GM10248 (cell line): ENCODE results near the gene PRKCZ.

Source experiments
- CTCF ChIA-PET: fragments of 300-600 bp; sonication (Branson Sonifier 250); formaldehyde crosslinking; extraction: SDS; loops from one replicate; lab custom pipeline; 2021; ENCODE audit warnings: antibody characterized with exemption; lab: Yijun Ruan, JAX
- POLR2A ChIA-PET: fragments of 350-650 bp; sonication (Branson Sonifier 250); formaldehyde crosslinking; extraction: SDS; loops from one replicate; lab custom pipeline; 2020; ENCODE audit warnings: antibody characterized with exemption; lab: Yijun Ruan, JAX
- DNase-seq: peaks from one replicate; pipeline ENCODE4 v3.0.0; 2012; ENCODE audit errors: extremely low spot score
- TF ChIP-seq, protein P1 (sequence below): IDR thresholded peaks from 2 replicates; pipeline ENCODE4 v1.5.1; 2012; ENCODE audit warnings: mild to moderate bottlenecking, low read depth; ENCODE audit errors: extremely low read depth, missing control alignments, control extremely low read depth

The PRKCZ gene

DNA sequence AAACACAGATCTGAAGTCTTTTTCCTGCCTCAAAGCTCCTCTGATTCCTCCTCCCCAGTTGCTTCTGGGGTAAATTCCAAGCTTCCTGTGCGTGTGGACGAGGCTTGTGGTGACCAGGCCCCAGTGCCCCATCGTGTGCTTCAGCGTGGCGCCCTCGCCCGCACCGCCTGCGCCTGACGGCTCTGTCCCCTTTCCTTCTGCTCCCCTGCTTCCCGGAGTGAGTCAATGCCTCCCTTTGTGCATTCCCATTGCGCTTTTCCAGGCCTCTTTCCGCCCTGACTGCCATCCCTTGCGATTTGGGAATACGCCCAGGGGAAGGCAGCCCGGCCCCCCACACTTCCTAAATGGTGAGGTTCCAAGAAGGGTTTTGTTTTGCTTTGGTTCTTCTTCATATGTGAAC lies 108.1 kb downstream of the PRKCZ start:
- DNase-seq: no peak
- ChIA-PET POLR2A (interaction anchor here (0.6 kb wide), 1 partner anchor 154 kb away, joined by 3 read pairs; no protein-coding TSS in a partner anchor), CTCF (interaction anchor here (1.6 to 2.7 kb wide), 2 partner anchors 18 kb away, joined by 5 to 10 read pairs; no protein-coding TSS in a partner anchor)
- TF ChIP-seq, protein P1, sequence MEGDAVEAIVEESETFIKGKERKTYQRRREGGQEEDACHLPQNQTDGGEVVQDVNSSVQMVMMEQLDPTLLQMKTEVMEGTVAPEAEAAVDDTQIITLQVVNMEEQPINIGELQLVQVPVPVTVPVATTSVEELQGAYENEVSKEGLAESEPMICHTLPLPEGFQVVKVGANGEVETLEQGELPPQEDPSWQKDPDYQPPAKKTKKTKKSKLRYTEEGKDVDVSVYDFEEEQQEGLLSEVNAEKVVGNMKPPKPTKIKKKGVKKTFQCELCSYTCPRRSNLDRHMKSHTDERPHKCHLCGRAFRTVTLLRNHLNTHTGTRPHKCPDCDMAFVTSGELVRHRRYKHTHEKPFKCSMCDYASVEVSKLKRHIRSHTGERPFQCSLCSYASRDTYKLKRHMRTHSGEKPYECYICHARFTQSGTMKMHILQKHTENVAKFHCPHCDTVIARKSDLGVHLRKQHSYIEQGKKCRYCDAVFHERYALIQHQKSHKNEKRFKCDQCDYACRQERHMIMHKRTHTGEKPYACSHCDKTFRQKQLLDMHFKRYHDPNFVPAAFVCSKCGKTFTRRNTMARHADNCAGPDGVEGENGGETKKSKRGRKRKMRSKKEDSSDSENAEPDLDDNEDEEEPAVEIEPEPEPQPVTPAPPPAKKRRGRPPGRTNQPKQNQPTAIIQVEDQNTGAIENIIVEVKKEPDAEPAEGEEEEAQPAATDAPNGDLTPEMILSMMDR: no peak

DNA sequence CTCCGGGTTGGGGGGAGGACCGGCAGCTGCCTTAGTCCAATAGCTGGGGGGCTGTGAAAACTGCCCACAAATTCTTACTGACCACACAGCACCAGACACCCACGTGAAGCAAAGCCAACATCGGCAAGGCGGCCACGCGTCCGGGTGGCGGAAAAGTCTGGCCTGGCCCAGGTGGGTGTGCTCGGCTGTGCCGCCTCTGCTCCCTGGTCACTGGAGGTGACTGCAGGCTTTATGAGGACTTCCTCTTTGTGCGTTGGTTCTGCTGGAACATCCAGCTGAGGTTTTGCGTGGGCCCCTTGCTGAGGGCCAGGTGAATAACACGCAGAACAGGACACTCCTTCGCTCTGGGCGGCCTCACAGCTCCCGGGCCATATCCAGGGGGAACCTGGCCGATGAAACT lies 108.9 kb downstream of the PRKCZ start:
- no peak for DNase-seq
- CTCF ChIA-PET: interaction anchor here (1.6 kb wide), 1 partner anchor 19 kb away, joined by 5 read pairs; no protein-coding TSS in a partner anchor
- POLR2A ChIA-PET: no interaction called here
- TF ChIP-seq, protein P1: no peak

DNA sequence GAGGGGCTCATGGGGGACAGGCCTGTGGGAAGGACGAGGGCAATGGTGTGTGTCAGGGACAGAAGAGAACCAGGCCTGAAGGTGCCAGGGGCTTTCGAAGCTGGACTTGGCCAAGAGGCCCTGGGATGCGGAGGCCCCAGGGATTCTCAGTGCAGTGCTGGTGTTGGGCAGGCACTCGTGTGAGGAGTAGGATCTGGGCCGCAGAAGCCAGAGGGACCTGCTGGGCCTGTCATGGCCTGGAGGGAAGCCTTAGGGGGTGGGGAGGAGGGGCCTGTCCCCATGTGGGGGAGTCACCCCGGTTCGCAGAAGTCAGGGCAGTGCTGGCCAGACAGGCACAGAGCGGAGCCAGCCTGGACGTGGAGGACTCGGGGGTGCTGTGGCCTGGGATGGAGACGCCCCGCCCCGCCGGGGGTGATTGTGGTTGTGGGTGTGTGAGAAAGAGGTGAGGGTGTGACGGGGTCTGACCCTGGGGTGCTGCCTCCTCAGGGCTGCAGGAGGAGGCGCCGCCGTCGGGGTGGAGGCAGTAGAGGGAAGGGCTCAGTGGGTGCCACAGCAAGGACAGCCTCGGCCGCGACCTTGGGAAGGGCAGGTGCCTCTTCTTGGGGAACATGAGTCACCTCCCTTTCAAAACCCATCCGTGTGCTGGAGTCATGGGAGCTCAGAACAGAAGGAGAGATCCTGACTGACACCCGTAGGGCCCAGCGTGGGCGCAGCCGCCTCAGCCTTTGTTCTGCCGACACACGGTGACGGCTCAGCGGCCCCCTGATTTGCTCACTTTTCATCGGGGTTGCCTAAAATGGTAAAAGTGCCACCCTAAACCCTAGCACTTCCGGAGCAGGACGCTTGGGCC lies 110.5 kb downstream of the PRKCZ start:
- TF ChIP-seq, protein P1: no peak
- POLR2A ChIA-PET: no interaction called here
- CTCF ChIA-PET: no interaction called here
- no peak for DNase-seq

DNA sequence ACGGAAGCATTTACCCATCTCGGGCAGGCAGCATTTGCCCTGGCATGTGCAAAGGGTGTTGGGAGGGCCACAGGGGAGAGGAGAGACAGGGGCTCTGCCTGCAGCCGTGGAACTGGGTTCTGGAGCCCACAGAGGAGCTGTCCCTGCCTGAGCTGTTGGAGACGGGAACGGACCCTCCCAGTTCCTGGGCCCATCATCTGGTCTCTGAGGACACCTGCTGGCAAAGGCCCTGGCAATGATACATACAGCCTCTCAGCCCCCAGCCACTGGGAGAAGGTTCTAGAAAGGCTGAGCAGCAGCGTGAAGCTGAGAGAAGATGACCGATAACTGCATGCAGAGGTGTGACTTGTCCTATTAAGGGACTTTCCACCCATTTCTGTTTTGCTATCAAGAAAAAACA lies 113.0 kb downstream of the PRKCZ start:
- no peak for DNase-seq
- TF ChIP-seq, protein P1: no peak
- POLR2A ChIA-PET: no interaction called here
- CTCF ChIA-PET: interaction anchor here (2.6 to 3.2 kb wide), 2 partner anchors 11 to 24 kb away, joined by 8 to 13 read pairs; no protein-coding TSS in a partner anchor

DNA sequence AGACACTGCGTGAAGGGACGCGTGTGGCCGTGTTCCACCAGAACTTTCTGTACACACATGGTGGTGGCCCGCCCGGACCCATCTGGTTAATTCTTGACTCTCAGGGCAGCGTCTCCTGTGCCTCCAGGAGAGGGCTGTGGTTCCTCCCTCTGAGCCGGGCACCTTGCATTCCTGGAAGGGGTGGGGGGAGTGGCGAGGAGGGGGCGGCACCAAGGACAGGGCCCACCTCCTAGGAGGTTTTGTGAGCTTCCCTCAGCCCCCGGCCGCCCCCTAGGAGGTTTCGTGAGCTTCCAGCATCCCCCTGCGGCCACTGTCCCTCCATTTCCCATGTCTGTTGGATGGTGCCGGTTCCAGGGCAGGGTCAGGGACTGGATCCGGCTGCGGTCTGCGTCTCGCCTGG lies 115.4 kb downstream of the PRKCZ start:
- DNase-seq: no peak
- TF ChIP-seq, protein P1: no peak
- CTCF ChIA-PET: interaction anchor here (2.6 to 3.2 kb wide), 2 partner anchors 9 to 26 kb away, joined by 8 to 13 read pairs; no protein-coding TSS in a partner anchor
- POLR2A ChIA-PET: no interaction called here

DNA sequence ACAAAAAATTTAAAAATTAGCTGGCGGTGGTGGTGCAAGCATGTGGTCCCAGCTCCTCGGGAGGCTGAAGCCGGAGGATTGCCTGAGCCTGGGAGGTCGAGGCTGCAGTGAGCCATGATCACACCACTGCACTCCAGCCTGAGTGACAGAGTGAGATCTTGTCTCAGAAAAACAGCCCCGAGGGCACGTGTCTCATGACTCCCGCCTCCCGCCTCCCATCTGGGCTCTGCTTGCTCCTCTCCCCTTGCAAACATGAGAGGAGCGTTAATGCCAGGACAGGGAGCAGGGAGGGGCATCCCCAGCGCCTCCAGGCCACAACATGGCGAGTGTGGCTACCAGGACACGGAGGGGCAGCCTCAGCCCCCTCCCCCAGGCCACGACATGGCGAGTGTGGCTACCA lies 116.0 kb downstream of the PRKCZ start:
- ChIA-PET POLR2A (no interaction called here), CTCF (interaction anchor here (3.2 kb wide), 1 partner anchor 27 kb away, joined by 8 read pairs; no protein-coding TSS in a partner anchor)
- DNase-seq: no peak
- TF ChIP-seq, protein P1: no peak
